Measurements from ENCODE around the gene SLC9B1.
"Not testable (repeated sequence)": the region's sequence is repeated elsewhere in the genome, so short reads cannot be mapped to it uniquely, and the experiment has no call there.

The SLC9B1 gene

DNA sequence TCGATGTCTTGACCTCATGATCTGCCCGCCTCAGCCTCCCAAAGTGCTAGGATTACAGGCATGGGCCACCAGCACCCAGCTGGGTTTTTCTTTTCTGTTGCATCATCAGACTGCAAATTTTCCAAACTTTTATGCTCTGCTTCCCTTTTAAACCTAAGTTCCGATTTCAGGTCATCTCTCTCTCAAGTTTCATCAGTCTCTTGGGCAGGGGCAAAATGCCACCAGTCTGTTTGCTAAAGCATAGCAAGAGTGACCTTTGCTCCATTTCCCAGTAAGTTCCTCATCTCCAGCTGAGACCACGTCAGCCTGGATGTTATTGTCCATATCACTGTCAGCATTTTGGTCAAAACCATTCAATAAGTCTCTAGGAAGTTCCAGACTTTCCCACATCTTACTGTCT, 141.2 kb downstream of the SLC9B1 start:
- not testable (repeated sequence) for DNase-seq (ENCODE audit: low read depth in 2 of 2)

DNA sequence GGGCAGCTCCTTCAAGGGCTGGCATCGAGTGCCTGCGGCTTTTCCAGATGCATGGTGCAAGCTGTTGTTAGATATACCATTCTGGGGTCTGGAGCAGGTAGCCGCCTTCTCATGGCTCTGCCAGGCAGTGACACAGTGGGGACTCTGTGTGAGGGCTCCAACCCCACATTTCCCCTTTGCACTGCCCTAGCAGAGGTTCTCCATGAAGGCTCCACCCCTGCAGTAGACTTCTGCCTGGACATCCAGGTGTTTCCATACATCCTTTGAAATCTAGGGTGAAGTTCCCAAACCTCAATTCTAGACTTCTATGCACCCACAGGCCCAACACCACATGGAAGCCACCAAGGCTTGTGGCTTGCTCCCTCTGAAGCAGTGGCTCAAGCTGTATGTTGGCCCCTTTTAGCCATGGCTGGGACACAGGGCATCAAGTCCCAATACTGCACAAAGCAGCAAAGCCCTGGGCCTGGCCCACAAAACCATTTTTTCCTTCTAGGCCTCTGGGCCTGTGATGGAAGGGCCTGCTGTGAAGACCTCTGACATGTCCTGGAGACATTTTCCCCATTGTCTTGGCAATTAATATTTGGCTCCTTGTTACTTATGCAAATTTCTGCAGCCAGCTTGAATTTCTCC, 141.9 kb downstream of the SLC9B1 start:
- DNase-seq (ENCODE audit: low read depth in 2 of 2) = not testable (repeated sequence)

DNA sequence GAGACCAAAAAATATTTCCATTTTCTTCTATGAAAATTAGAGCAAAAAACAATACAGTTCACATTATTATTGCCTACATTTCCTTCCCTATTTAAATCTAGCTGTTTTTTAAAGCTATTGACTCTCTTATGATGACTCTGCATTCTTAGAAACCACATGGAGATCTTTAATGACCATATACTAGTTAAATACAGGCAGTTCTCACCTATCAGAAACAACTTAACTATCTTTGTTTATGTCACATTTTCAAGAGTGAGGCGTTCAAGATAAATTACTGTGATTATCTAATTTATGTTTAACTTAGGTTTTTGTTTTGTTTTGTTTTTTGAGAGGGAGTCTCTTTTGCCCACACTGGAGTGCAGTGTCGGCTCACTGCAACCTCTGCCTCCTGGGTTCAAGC, 147.7 kb downstream of the SLC9B1 start:
- no peak for DNase-seq (ENCODE audit: low read depth in 2 of 2)

DNA sequence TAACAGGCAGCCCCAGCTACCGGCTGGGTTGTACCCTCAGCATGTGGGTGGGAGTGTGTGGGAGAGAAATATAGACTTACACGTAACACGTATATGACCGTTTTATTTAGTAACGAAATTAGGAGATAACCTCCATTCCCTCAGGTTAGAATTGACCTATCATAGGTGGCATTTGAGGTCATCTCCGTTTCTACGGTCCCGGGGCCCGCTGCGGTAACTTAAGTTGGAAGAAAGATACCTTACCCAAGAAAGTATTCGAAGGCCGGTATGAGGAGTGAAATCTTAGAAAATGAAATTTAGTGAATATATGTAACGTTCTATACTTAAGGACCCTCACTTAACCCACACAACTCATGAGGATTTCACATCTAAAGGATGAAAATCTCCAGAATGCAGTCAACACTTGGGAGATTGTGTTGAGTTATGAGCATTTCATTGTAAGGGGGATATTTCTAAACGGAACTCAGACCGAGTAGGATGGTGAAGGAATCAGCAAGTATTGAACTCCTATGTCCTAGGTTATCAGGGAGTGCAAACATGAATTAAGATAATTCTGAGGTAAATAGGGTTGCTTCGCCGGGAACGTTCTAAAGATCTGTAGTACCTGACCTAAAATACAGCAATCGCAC, 149.8 kb downstream of the SLC9B1 start:
- DNase-seq (ENCODE audit: low read depth in 2 of 2) = peak; percentile 14 to 28

DNA sequence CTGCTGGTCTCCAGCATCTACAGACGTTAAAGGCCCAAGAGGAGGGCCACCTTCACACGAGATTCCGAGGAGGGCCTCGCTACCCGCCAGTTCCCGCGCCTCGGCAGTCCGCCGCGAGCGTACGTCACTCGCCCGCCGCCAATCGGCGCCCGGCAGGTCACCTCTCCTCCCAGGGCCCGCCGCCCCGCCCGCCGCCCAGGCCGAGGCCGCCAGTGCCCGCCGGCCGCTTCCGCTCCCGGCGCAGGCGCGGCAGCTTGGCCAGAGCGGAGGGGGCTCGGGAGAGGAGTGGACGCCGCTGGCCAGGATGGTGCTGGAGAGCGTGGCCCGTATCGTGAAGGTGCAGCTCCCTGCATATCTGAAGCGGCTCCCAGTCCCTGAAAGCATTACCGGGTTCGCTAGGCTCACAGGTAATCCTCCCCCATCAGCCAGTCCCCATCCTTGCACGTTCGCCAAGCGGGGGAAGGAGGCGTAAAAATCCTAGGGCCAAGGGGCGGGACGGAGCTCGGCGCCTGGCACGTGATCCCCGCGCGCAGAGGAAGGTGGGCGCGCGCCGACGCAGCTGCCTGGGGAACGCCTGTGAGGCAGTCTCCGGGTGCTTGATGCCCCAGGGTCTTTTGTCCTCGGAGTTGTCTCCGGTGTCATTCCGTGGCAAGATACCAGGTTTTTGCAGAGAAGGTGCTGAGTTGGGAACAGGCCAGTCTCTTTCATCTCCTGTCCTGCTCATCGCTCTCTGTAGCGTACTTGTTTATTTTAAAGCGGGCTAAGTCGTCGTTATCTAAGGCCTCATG, 150.5 kb downstream of the SLC9B1 start, which contains the start of gene CISD2:
Gene CISD2, plus strand, starts transcription at position 212 of the 788 bp plus-strand sequence. Its CDS starts 93 bp downstream, at position 305.
- DNase-seq (ENCODE audit: low read depth in 2 of 2) = peak; percentile 87

DNA sequence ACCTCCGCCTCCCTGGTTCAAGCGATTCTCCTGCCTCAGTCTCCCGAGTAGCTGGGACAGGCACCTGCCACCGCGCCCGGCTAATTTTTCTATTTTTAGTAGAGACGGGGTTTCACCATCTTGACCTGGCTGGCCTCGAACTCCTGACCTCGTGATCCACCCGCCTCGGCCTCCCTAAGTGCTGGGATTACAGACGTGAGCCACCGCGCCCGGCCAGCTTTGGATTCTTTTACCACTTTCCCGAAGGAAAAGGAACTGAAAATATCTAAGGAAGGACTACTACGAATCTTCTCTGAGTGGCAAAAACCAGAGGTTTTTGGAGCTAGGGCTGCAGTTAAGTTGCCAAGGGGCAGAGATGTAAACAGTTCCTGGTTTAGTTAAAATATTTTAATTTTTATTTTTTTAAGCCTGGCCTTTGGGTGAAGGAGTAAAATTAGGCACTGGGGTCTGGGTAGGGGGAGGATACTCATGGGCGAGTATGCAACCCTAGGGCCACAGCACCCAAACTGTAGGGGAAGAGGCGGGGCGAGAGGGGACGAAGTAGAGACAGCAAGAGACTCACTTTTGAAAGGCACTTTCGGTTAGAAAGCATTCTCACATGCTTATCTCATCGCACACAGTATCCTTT, 151.2 kb downstream of the SLC9B1 start:
- no peak for DNase-seq (ENCODE audit: low read depth in 2 of 2)

DNA sequence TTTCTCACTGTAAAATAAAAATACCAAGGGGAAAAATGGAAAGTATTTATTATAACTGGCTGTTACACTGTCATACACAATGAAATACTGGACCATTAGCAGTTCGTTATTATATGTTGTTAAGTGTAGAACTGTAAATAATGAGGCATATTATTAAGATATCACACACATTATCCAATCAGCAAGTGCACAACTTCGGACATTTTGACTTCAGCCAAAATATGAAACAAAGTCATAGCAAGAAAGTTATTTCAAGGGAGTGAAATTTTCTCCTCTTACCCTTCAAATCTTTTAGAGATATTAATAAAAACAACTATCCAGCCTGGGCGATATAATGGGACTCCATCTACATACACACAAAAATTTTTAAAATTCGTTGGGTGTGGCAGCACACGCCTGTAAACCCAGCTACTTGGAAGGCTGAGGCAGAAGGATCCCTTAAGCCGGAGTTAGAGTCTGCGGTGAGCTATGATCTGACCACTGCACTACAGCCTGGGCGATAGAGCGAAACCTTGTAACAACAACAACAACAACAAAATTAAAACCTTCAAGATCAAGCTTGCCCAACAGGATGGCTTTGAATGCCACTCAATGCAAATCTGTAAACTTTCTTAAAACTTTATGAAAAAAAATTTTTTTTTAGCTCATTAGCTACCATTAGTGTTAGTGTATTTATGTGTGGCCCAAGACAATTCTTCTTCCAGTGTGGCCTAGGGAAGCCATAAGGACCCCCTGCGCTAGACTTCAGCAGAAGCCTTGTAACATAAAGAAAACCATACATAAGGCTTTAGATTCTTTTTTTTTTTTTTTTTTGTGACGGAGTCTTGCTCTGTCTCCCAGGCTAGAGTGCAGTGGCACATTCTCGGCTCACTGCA, 152.0 kb downstream of the SLC9B1 start:
- DNase-seq (ENCODE audit: low read depth in 2 of 2) = no peak

DNA sequence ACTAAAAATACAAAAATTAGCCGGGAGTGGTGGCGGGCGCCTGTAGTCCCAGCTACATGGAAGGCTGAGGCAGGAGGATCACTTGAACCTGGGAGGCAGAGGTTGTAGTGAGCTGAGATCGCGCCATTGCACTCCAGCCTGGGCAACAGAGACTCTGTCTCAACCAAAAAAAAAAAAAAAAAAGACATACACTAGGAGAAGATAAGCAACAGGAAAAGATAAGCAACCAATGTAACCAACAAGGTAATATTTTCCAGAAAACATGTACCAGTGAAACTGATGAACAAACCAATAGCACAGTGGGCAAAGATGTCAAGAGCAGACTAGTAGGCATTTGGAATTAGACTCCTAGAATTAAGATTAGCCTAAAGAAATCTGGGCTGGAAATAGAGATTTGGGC, 154.2 kb downstream of the SLC9B1 start:
- not testable (repeated sequence) for DNase-seq (ENCODE audit: low read depth in 2 of 2)

DNA sequence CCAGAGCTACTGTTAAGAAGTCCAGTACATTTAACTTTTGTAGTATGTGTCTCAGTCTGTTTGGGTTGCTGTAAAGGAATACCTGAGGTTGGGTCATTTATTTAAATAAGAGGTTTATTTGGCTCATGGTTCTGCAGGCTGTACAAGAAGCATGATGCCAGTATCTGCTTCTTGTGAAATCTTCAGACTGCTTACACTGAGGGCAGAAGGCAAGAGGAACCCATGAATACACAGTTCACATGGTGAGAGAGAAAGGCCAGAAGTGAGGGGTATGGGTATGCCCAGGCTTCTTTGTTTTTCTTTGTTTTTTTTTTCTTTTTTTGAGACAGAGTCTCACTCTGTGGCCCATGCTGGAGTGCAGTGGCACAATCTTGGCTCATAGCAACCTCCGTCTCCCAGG, 156.8 kb downstream of the SLC9B1 start:
- no peak for DNase-seq (ENCODE audit: low read depth in 2 of 2)

DNA sequence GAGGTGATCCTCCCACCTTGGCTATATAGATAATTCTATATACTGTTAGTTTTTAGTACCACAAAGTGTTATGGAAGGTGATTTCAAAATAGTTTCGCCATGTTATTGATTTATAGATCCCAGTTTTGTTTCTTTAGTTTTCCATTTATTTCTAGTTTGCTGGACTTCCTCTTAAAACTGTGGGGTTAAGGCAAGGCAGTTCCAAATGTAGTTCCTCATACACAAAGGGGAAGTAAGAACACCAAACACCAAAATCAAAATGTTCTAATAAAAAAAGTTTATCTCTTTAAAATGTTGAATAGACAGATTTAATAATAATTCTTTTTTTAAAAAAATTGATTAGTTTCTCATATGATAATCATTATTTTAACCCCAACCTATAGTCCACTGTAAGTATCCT, 157.5 kb downstream of the SLC9B1 start:
- DNase-seq (ENCODE audit: low read depth in 2 of 2) = no peak

DNA sequence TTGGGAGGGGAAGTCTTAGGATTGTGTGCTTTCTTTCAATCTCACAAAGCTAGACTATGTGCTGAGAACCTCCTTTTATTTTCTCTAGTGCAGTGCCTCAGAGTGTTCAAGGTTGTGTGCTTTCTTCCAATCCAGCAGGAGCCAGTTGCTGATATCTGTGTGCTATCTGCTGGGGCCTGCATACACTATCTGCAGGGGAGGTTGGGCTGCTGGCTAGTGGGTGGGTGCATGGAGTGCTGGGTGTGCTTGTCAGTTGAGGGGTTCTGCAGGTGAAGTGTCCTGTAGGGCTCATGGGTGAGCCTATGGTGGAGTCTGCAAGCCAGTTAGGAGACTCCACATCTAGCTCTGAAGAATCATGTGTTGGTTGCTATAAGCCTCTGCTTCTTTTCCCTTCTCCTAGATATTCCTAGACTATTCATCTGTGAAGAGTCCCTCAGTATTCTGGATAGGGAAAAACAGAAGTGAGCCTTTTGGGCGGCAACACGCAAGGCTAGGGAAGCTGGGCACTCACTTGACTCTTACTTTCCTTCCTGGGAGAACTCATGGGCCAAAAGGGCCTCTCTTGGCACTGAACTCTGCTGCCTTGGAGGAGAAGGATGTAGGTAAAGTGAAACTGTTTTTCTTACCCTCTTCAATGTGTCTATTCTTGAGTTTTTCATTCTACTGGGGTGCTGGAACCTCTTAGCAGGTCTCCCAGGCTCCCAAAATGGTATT, 158.7 kb downstream of the SLC9B1 start:
- DNase-seq (ENCODE audit: low read depth in 2 of 2) = no peak

DNA sequence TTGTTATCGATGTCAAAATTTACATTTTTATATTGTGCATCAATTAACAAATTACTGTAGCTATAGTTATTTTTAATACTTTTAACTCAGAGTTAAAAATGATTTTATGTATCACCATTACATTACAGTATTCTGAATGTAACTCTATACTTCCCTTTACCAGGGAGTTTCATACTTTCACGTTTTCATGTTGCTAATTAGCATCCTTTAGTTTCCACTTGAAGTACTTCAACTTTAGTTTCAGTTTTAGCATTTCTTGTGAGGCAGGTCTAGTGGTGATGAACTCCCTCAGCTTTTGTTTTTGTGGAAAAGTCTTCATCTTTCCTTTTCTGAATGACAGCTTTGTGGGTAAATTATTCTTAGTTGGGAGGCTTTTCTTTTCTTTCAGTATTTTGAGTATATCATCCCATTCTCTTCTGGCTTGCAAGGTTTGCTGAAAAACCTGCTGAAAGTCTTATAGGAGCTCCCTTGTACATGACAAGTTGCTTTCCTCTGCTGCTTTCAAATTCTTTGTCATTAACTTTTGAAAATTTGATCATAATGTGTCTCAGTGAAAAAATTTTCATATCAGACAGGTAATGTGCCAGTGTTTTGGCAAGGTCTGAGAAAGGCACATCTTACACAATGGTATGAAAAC, 160.6 kb downstream of the SLC9B1 start:
- DNase-seq (ENCODE audit: low read depth in 2 of 2) = no peak
